H9 (cell line): ENCODE data around the gene PDYN. TPM values are rescaled to one million over a fixed set of nuclear protein-coding genes. Genes with fewer than 3 reads are reported as not detected.

Experiments
- DNase-seq: peaks from one replicate; pipeline ENCODE4 v3.0.0-alpha.2; 2017
- H2AFZ ChIP-seq: one replicate; pipeline ENCODE4 v1.6.1; 2013; ENCODE audit warnings: mild to moderate bottlenecking, low read length, control low read depth, moderate library complexity
- H2AK5ac ChIP-seq: 2 replicates; pipeline ENCODE4 v1.6.1; 2013; ENCODE audit warnings: low read length, control low read depth, mixed read lengths; ENCODE audit not compliant: insufficient read length
- H2BK120ac ChIP-seq: one replicate; pipeline ENCODE4 v1.6.1; 2013; ENCODE audit warnings: low read depth, mild to moderate bottlenecking, low read length, control low read depth, inconsistent platforms; ENCODE audit not compliant: poor library complexity, severe bottlenecking
- H2BK12ac ChIP-seq: 2 replicates; pipeline ENCODE4 v1.6.1; 2013; ENCODE audit warnings: low read length, control low read depth, mixed read lengths, low read depth; ENCODE audit not compliant: insufficient read length
- H2BK15ac ChIP-seq: 2 replicates; pipeline ENCODE4 v1.6.1; 2013; ENCODE audit warnings: low read depth, low read length, control low read depth
- H2BK20ac ChIP-seq: one replicate; pipeline ENCODE4 v1.6.1; 2013; ENCODE audit warnings: low read depth, mild to moderate bottlenecking, low read length, control low read depth, inconsistent platforms; ENCODE audit not compliant: poor library complexity, severe bottlenecking
- H2BK5ac ChIP-seq: 2 replicates; pipeline ENCODE4 v1.6.1; 2013; ENCODE audit warnings: low read length, control low read depth, mixed read lengths; ENCODE audit not compliant: insufficient read length
- H3K14ac ChIP-seq: 2 replicates; pipeline ENCODE4 v1.6.1; 2013; ENCODE audit warnings: low read length, control low read depth; ENCODE audit not compliant: insufficient read depth
- H3K18ac ChIP-seq: 2 replicates; pipeline ENCODE4 v1.6.1; 2013; ENCODE audit warnings: low read depth, mild to moderate bottlenecking, mixed read lengths, low read length, control low read depth; ENCODE audit not compliant: insufficient read length
- H3K23ac ChIP-seq: 2 replicates; pipeline ENCODE4 v1.6.1; 2013; ENCODE audit warnings: low read length, control low read depth, mixed read lengths, low read depth; ENCODE audit not compliant: insufficient read length
- H3K23me2 ChIP-seq: 2 replicates; pipeline ENCODE4 v1.6.1; 2013; ENCODE audit warnings: low read depth, mild to moderate bottlenecking, mixed read lengths, low read length, control low read depth; ENCODE audit not compliant: insufficient read length, poor library complexity, severe bottlenecking
- H3K27ac ChIP-seq: 2 replicates; pipeline ENCODE4 v1.5.1; 2013; ENCODE audit warnings: low read length, control low read depth, mixed read lengths, low read depth; ENCODE audit not compliant: insufficient read length
- H3K27me3 ChIP-seq: 2 replicates; pipeline ENCODE4 v1.6.1; 2013; ENCODE audit warnings: low read length, control low read depth, inconsistent platforms; ENCODE audit not compliant: insufficient read depth
- H3K4ac ChIP-seq: 2 replicates; pipeline ENCODE4 v1.6.1; 2013; ENCODE audit warnings: low read depth, mild to moderate bottlenecking, control low read depth, inconsistent platforms, low read length, moderate library complexity
- H3K4me1 ChIP-seq: 2 replicates; pipeline ENCODE4 v1.6.1; 2013; ENCODE audit warnings: low read length, control low read depth, inconsistent platforms; ENCODE audit not compliant: insufficient read depth
- H3K4me2 ChIP-seq: 2 replicates; pipeline ENCODE4 v1.6.1; 2013; ENCODE audit warnings: low read length, control low read depth, mixed read lengths; ENCODE audit not compliant: insufficient read length, insufficient read depth
- H3K56ac ChIP-seq: 2 replicates; pipeline ENCODE4 v1.6.1; 2013; ENCODE audit warnings: low read depth, mild to moderate bottlenecking, mixed read lengths, low read length, control low read depth; ENCODE audit not compliant: insufficient read length
- H3K79me1 ChIP-seq: 2 replicates; pipeline ENCODE4 v1.6.1; 2013; ENCODE audit warnings: low read depth, mild to moderate bottlenecking, moderate library complexity, low read length, control low read depth, inconsistent platforms; ENCODE audit not compliant: insufficient read depth, poor library complexity, severe bottlenecking
- H3K79me2 ChIP-seq: 2 replicates; pipeline ENCODE4 v1.6.1; 2013; ENCODE audit warnings: low read length, control low read depth, inconsistent platforms; ENCODE audit not compliant: insufficient read depth
- H3K9ac ChIP-seq: 2 replicates; pipeline ENCODE4 v1.6.1; 2013; ENCODE audit warnings: low read length, control low read depth, mixed read lengths; ENCODE audit not compliant: insufficient read length; ENCODE audit errors: extremely low read depth
- H3K9me3 ChIP-seq: one replicate; pipeline ENCODE4 v1.6.1; 2013; ENCODE audit warnings: low read depth, low read length, inconsistent platforms; ENCODE audit not compliant: control insufficient read depth
- H3T11ph ChIP-seq: one replicate; pipeline ENCODE4 v1.6.1; 2013; ENCODE audit warnings: mild to moderate bottlenecking, low read length, control low read depth, inconsistent platforms
- H4K20me1 ChIP-seq: one replicate; pipeline ENCODE4 v1.6.1; 2013; ENCODE audit not compliant: control insufficient read depth, insufficient read length, insufficient read depth
- H4K5ac ChIP-seq: 2 replicates; pipeline ENCODE4 v1.6.1; 2013; ENCODE audit warnings: low read depth, mild to moderate bottlenecking, mixed read lengths, low read length, control low read depth; ENCODE audit not compliant: insufficient read length
- H4K8ac ChIP-seq: replicated peaks from 2 replicates; pipeline ENCODE4 v1.6.1; 2013; ENCODE audit warnings: low read length, control low read depth, mixed read lengths, low read depth; ENCODE audit not compliant: insufficient read length
- H4K91ac ChIP-seq: 2 replicates; pipeline ENCODE4 v1.6.1; 2013; ENCODE audit warnings: low read depth, mild to moderate bottlenecking, moderate library complexity, mixed read lengths, low read length, control low read depth; ENCODE audit not compliant: insufficient read length
- H3K27ac Mint-ChIP-seq, 3 experiments: 2 replicates in 2 of 3; 3 replicates in 1 of 3; pipeline ENCODE4 v1.8.0; 2020 to 2021; ENCODE audit warnings: mixed read lengths in 3 of 3, mild to moderate bottlenecking in 1 of 3, moderate library complexity in 1 of 3
- H3K27me3 Mint-ChIP-seq: 2 replicates; pipeline ENCODE4 v1.8.0; 2021; ENCODE audit warnings: low read depth, mild to moderate bottlenecking, moderate library complexity, mixed read lengths
- H3K36me3 Mint-ChIP-seq, 3 experiments: 2 replicates in 2 of 3; 3 replicates in 1 of 3; pipeline ENCODE4 v1.8.0; 2020 to 2021; ENCODE audit warnings: low read depth in 3 of 3, mixed read lengths in 3 of 3; ENCODE audit not compliant: insufficient read depth in 1 of 3
- H3K4me1 Mint-ChIP-seq, 2 experiments: 2 replicates each; pipeline ENCODE4 v1.8.0; 2020; ENCODE audit warnings: mixed read lengths in 2 of 2
- H3K4me3 Mint-ChIP-seq, 2 experiments: 2 replicates in 1 of 2; 3 replicates in 1 of 2; pipeline ENCODE4 v1.8.0; 2020 to 2021; ENCODE audit warnings: mild to moderate bottlenecking in 2 of 2, mixed read lengths in 2 of 2, moderate library complexity in 1 of 2
- H3K9me3 Mint-ChIP-seq, 2 experiments: 2 replicates in 1 of 2; 3 replicates in 1 of 2; pipeline ENCODE4 v1.8.0; 2020; ENCODE audit warnings: mild to moderate bottlenecking in 2 of 2, mixed read lengths in 2 of 2, moderate library complexity in 1 of 2
- CTCF ChIP-seq: fragments of 200-600 bp; sonication (generic); conservative IDR thresholded peaks from 3 replicates; pipeline ENCODE4 v1.8.0; 2021; ENCODE audit warnings: antibody characterized with exemption, mild to moderate bottlenecking
- WGBS: extraction: QIAGEN DNeasy Blood & Tissue Kit; methylation state at CpG from one replicate; pipeline ENCODE4 v1.1.7; 2013; ENCODE audit warnings: missing lambda C conversion rate, low lambda C conversion rate, mixed read lengths; ENCODE audit not compliant: insufficient read length; ENCODE audit errors: extremely low coverage; 5-methylcytosine and 5-hydroxymethylcytosine counted together
- total RNA-seq: library from RNA; stranded (reverse); gene quantifications from 2 replicates; pipeline ENCODE4 v1.2.1, GENCODE V29; 2021

The PDYN gene
- total RNA-seq, 1 experiment from 2014 or later = 0.63 TPM

GRCh38 chr20:1934156-1934555, 59.7 kb downstream of the PDYN start:
- no peak overlapping the region for H3K27ac Mint-ChIP-seq
- H2BK120ac ChIP-seq = no peak overlapping the region
- no peak overlapping the region for H2BK12ac ChIP-seq
- H3K4me2 ChIP-seq = no peak overlapping the region
- H3K4me1 ChIP-seq = no peaks in the 10 kb centered on the region
- H4K20me1 ChIP-seq = no peaks in the 10 kb centered on the region
- no peak overlapping the region for H3K4me3 Mint-ChIP-seq
- peaks cover 2 to 10% (median 6%) of the 10 kb centered on the region in 3 experiments; a peak in 5 of 7 replicates for H3K36me3 Mint-ChIP-seq
- H2BK5ac ChIP-seq = no peak overlapping the region
- H3K4me1 Mint-ChIP-seq = peaks cover 10 to 15% of the 10 kb centered on the region in 2 experiments
- no peak overlapping the region for H3K23ac ChIP-seq
- no peak overlapping the region for H2BK20ac ChIP-seq
- no peak for DNase-seq
- H2AFZ ChIP-seq = no peak overlapping the region
- H3K4ac ChIP-seq = no peak overlapping the region
- H3K9ac ChIP-seq = no peak overlapping the region
- H2AK5ac ChIP-seq = no peak overlapping the region
- no peak overlapping the region for H3K56ac ChIP-seq
- H4K8ac ChIP-seq = no peak overlapping the region
- no peak overlapping the region for H3K18ac ChIP-seq
- no peaks in the 10 kb centered on the region for H3K79me2 ChIP-seq
- no peak overlapping the region for H2BK15ac ChIP-seq
- H3K23me2 ChIP-seq = no peaks in the 10 kb centered on the region
- no CpG with 5 or more reads among the region's 1 CpG for WGBS
- no peak overlapping the region for H4K91ac ChIP-seq
- peaks cover 4% of the 10 kb centered on the region for H3K27me3 Mint-ChIP-seq
- no peaks in the 10 kb centered on the region; a peak in 1 of 5 replicates for H3K9me3 Mint-ChIP-seq
- no peaks in the 10 kb centered on the region for H3K9me3 ChIP-seq
- no peak overlapping the region for H3K27ac ChIP-seq
- no peak overlapping the region for H3T11ph ChIP-seq
- no peak overlapping the region for H3K14ac ChIP-seq
- H3K27me3 ChIP-seq = no peaks in the 10 kb centered on the region
- H4K5ac ChIP-seq = no peak overlapping the region
- H3K79me1 ChIP-seq = no peaks in the 10 kb centered on the region
- no peak for TF ChIP-seq CTCF
